Lung microvascular endothelial cell (primary cell): ENCODE measurements around the gene B4GALNT2. TPM values are rescaled to one million over a fixed set of nuclear protein-coding genes. Genes with fewer than 3 reads are reported as not detected.
"Not testable (repeated sequence)": the region's sequence is repeated elsewhere in the genome, so short reads cannot be mapped to it uniquely, and the experiment has no call there.

ENCODE experiments used
- DNase-seq, 2 donors: peaks; one replicate each; pipeline versions ENCODE4 v3.0.0 to v3.0.0-alpha.2; 2010; ENCODE audit warnings: low read depth in 2 of 2
- total RNA-seq: library from RNA; depleted of rRNA; stranded (reverse); fragments of >200 nt; gene quantifications from 2 replicates; pipeline ENCODE4 v1.2.1, GENCODE V29; 2014

The B4GALNT2 gene
- total RNA-seq, 1 donor from 2014 or later, result not detected

- no peak for DNase-seq
These were observed 12.4 kb upstream of the B4GALNT2 start for GRCh38 chr17:49120166-49120565.

DNA sequence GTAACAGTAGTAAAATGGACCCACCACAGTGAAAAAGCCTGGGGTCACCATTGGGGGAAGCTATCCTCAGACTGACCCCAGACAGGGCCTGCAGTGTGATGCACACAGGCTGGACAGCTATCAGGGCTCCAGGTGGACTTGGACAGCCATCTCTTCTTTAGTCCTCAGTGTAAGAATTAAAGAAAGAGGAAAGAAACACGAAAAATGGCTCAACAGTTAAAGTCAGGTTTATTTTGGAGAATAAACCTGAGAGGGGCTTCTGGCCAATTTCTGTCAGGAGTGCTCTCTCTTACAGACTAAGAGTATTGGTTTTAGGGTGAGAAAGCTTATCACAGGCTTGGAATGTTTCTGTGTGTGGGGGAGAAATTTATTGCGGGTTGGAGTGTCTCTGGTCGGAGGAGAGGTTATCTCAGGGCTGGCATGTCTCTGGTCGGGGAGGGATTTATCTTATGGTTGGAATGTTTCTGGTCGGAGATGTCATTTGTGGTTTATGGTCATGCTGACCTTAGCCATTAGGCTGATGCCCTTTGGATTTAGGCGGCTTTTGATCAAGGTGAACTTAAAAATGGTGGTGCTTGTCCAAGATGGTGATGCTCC is 10.8 kb upstream of the B4GALNT2 start:
- no peak for DNase-seq

GRCh38 chr17:49122566-49122965 is 10.0 kb upstream of the B4GALNT2 start:
- DNase-seq, result no peak

- DNase-seq, result no peak
These were observed 9.5 kb upstream of the B4GALNT2 start for GRCh38 chr17:49123061-49123460.

DNA sequence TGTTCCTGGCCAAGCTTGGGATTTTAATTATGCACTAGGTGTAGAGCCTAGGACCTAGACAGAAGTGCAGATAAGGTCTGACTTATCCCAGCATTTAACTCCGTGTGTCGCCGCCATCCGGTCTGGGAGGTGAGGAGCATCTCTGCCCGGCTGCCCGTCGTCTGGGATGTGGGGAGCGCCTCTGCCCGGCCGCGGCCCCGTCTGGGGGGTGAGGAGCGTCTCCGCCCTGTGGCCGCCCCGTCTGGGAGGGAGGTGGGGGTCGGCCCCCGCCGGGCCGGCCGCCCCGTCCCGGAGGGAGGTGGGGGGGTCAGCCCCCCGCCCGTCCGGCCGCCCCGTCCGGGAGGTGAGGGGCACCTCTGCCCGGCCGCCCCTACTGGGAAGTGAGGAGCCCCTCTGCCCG is 7.1 kb upstream of the B4GALNT2 start:
- DNase-seq, result no peak

GRCh38 chr17:49126183-49126859 is 6.2 kb upstream of the B4GALNT2 start:
- not testable (repeated sequence) for DNase-seq

- DNase-seq, result not testable (repeated sequence)
These were observed 3.1 kb upstream of the B4GALNT2 start for GRCh38 chr17:49129359-49129950.

DNA sequence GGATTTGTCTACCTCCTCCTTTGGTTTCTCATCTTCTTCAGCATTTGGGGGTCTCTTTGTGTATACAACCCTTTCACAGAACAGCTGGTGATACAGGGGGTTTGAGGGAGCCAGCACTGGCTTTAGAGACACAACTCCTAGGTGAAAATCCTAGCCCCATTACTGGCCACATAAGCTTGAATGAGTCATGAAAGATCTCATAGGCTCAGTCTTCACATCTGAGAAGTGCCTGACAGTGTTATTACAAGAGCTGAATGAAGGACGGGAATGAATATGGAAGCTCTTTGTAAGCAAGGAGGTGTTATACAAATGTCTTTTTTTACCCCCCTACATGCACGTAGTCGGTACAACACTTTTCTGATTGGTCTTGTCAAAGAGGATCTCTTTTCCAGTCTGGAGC is 1.7 kb upstream of the B4GALNT2 start:
- DNase-seq, result no peak

GRCh38 chr17:49132317-49132698 is 261 bp upstream of the B4GALNT2 start:
- no peak for DNase-seq

DNA sequence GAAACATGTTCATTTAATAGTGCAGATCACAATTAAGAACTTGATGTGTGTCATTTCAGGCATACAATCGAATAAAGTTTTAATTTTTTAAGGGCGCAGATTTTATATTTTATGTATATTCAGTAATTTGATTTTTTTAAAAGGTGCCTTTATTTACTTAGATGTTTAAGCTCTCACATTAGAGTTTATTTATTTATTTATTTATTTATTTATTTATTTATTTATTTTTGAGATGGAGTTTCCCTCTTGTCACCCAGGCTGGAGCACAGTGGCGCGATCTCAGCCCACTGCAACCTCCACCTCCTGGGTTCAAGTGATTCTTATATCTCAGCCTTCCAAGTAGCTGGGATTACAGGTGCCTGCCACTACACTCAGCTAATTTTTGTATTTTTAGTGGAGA is 3.8 kb downstream of the B4GALNT2 start:
- DNase-seq, result no peak

DNA sequence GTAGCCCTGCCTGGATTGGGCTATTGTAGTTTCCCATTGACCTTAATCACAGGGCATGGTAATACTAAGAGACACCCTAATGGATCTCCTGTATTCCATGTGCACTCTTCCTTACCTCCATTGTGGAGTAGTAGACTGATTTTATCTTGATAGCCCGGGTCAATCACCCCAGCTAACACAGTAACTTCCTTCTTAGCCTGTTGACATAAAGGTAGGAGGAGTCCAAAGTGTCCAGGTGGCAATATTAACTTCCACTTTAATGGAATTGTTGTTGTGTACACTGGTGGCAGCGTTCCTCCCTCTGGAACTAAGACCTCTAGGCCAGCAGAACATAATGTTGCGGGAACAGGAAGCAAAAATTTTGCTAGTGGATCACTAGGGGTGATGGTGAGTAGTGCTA is 13.1 kb downstream of the B4GALNT2 start:
- DNase-seq, result not testable (repeated sequence)

DNA sequence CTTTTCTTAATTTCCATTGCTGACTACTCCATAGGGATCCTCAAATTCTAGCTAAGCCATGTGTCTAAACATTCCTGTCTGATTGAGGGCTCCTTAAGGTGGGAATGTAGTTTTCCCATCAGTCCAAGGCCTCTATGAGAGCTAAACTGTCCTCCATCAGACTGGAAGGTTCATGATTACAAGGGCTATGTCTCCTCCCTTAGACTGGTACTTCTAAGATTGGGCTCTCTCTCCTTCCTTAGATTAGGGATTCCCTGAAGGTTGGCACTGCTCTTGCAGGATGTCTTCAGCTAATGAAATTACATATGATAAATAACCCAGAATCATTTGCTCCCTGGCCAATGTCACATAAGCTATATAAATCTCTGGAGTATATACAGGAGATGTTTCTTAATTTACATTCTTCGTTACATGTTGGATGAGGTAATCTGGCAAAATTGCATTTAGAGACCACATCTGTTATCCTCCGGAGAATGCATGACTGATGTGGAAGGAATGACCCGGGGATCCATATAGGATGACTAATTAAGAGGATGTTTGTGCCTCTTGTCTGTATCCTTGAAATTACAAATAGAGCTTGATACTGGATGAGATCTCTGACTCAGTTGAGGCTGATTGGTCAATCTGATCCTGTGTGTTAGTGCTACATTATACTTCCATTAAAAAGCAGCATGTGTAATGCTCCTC is 14.2 kb downstream of the B4GALNT2 start:
- peak in 1 of 2 donors; percentile 94 for DNase-seq

- DNase-seq, result no peak
These were observed 15.6 kb downstream of the B4GALNT2 start for GRCh38 chr17:49148171-49148570.

- no peak for DNase-seq
These were observed 19.4 kb downstream of the B4GALNT2 start for GRCh38 chr17:49151996-49152395.

GRCh38 chr17:49156256-49156655 is 23.7 kb downstream of the B4GALNT2 start:
- no peak for DNase-seq

DNA sequence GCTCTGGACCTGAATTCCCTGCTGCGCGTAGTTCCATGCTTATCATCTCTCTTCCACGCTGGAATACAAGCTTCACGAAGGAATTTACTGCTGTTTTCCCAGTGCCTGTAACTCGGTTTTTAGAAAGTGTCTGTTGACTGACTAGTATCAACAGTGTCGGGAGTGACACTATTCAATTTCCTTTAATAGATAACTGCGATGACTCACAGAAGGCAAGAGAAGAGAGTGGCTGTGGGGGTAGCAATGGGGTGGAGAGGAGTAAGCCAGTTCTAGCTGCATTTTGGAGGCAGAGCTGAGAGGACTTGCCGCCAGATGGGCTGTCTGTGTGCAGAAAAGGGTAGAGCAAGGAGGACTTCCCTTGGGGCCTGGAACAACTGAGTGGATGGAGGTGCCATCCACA is 25.2 kb downstream of the B4GALNT2 start:
- DNase-seq, result no peak

DNA sequence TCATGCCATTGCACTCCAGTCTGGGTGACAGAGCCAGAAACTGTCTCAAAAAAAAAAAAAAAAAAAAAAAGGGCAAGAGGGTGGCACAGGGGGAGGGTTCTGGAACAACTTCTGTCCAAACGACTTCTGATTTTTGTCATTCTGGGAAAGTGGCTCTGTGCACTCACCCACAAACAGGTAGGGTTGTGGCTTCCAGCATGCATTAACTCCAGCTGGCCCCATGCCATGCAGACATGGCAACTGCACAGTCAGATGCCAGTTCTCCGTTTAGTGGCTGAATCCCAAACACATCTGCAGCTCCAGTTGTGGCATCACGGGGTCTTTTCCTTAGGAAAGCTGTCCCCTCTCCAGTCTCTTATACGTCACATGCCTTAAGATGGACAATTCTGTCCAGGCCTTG is 30.3 kb downstream of the B4GALNT2 start:
- no peak for DNase-seq

DNA sequence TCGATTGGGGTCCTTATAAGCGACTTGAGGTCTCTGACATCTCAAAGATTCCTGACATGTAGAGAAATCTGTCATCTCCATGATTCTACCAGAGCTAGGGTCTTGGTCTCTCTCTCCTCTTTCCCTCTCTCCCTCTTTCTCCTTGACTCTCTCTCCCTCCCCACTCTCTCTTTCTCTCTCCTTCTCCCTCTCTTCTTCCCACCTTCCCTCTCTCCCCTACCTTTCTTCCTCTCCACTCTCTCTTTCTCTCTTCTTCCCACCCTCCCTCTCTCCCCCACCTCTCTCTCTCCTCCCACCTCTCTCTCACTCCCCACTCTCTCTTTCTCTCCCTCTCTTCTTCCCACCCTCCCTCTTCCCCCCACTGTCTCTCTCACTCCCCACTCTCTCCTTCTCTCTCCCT is 32.6 kb downstream of the B4GALNT2 start:
- no peak for DNase-seq

DNA sequence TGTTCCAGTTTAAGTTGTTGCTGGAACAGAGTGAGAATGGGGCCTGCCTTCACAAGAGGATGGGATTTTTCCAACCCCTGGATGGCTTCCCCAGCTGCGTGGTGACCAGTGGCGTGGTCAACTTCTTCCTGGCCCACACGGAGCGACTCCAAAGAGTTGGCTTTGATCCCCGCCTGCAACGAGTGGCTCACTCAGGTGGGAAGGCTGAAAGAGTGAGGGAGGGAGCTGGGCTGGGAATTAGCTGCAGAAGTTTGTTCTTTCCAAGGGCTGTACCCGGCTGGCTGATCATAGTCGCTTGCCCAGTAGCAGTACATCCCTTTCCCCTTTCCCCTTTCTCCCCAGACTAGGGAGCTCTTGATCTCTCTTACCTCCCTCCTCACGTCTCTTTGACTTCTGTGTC is 36.1 kb downstream of the B4GALNT2 start:
- no peak for DNase-seq

- no peak for DNase-seq
These were observed 37.6 kb downstream of the B4GALNT2 start for GRCh38 chr17:49170216-49170615.

- DNase-seq, result not testable (repeated sequence)
These were observed 38.1 kb downstream of the B4GALNT2 start for GRCh38 chr17:49170711-49171110.

- not testable (repeated sequence) for DNase-seq
These were observed 43.4 kb downstream of the B4GALNT2 start for GRCh38 chr17:49175978-49176377.
